ENCODE data around the gene CAMK2B. TPM values are rescaled to one million over a fixed set of nuclear protein-coding genes. Genes with fewer than 3 reads are reported as not detected.
A peak's percentile ranks its signal among the peaks of the same experiment; 100 is the strongest.

CAMK2B gene
- total RNA-seq, 1 experiment from 2014 or later = 0.34 TPM

DNA sequence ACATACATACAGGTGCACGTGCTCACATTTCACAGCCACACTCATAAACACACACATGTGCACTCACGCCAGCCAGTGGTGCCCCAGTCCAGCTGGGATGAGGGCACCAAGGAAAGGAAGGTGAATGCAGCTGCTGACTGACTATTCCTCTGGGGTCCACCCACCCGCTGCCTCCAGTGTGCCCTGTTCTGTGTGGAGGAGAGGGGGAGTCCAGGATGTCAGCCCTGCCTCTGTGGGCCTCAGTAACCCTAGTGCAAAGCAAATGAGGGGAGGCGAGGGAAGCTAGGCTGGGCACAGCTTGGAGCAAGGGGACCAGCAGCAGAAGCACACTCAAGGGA, 67.0 kb downstream of the CAMK2B start:
- intact Hi-C loops (cut with micrococcal nuclease) = no loop called here
- ChIA-PET POLR2A (no interaction called here), CTCF (no interaction called here), RAD21 (ENCODE audit: low non-redundant PET in 1 of 2, low total read pairs in 2 of 2, uncharacterized antibody in 2 of 2, unreplicated experiment in 2 of 2) (no interaction called here)
- Histone ChIP-seq H3K27me3 (ENCODE audit: insufficient read depth, low read length) (no peaks in the 10 kb centered on the region), H3K27ac (ENCODE audit: low read depth, low read length) (no peak overlapping the region), H4K20me1 (ENCODE audit: insufficient read depth) (no peaks in the 10 kb centered on the region), H3K79me2 (ENCODE audit: insufficient read depth, low read length) (no peaks in the 10 kb centered on the region), H3K9ac (ENCODE audit: low read length) (no peak overlapping the region), H3K9me2 (ENCODE audit: insufficient read depth) (no peaks in the 10 kb centered on the region), H3K4me1 (ENCODE audit: control insufficient read depth in 1 of 2, insufficient read depth in 2 of 2, low read length in 2 of 2) (peaks cover 4 to 13% of the 10 kb centered on the region in 2 experiments; a peak in 3 of 4 replicates), H3K36me3 (ENCODE audit: control insufficient read depth in 1 of 2, insufficient read depth in 2 of 2, low read length in 2 of 2) (no peaks in the 10 kb centered on the region), H3K4me2 (ENCODE audit: low read length) (peak overlapping the region; percentile 39), H2AFZ (ENCODE audit: low read depth, low read length, poor library complexity, severe bottlenecking) (no peak overlapping the region), H3K4me3 (replicated peaks in 1 of 2; ENCODE audit: low read depth in 1 of 2, low read length in 2 of 2) (no peak overlapping the region), H3K9me3 (ENCODE audit: control insufficient read depth in 1 of 2, insufficient read depth in 1 of 2, low read depth in 1 of 2, low read length in 2 of 2) (no peaks in the 10 kb centered on the region)
- BruUV-seq (replicated peaks) = no TSS peak
- TF ChIP-seq ZFX (IDR thresholded peaks at IDR 0.05) = no peak
- no peak for TF ChIP-seq EGR1 (IDR thresholded peaks at IDR 0.05; ENCODE audit: low read depth)
- TF ChIP-seq CEBPB (IDR thresholded peaks at IDR 0.05; ENCODE audit: low read depth) = no peak
- TF ChIP-seq JUND (IDR thresholded peaks at IDR 0.05) = no peak
- no peak for TF ChIP-seq TCF7L2 (IDR thresholded peaks at IDR 0.05; ENCODE audit: borderline replicate concordance, extremely low read depth, insufficient read depth, insufficient read length)
- TF ChIP-seq, protein P1, sequence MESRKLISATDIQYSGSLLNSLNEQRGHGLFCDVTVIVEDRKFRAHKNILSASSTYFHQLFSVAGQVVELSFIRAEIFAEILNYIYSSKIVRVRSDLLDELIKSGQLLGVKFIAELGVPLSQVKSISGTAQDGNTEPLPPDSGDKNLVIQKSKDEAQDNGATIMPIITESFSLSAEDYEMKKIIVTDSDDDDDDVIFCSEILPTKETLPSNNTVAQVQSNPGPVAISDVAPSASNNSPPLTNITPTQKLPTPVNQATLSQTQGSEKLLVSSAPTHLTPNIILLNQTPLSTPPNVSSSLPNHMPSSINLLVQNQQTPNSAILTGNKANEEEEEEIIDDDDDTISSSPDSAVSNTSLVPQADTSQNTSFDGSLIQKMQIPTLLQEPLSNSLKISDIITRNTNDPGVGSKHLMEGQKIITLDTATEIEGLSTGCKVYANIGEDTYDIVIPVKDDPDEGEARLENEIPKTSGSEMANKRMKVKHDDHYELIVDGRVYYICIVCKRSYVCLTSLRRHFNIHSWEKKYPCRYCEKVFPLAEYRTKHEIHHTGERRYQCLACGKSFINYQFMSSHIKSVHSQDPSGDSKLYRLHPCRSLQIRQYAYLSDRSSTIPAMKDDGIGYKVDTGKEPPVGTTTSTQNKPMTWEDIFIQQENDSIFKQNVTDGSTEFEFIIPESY (IDR thresholded peaks at IDR 0.05; ENCODE audit: extremely low read depth, insufficient replicate concordance, low read length) = no peak
- no peak for TF ChIP-seq RAD21 (IDR thresholded peaks at IDR 0.05; ENCODE audit: low read depth)
- no peak for TF ChIP-seq EZH2phosphoT487 (IDR thresholded peaks at IDR 0.05; ENCODE audit: borderline replicate concordance)
- TF ChIP-seq, protein P2, sequence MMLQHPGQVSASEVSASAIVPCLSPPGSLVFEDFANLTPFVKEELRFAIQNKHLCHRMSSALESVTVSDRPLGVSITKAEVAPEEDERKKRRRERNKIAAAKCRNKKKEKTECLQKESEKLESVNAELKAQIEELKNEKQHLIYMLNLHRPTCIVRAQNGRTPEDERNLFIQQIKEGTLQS (IDR thresholded peaks at IDR 0.05) = no peak
- no peak for TF ChIP-seq POLR2AphosphoS5 (IDR thresholded peaks at IDR 0.05; ENCODE audit: low read depth, low read length)
- no peak for TF ChIP-seq YY1 (IDR thresholded peaks at IDR 0.05; ENCODE audit: extremely low read depth, insufficient replicate concordance, low read depth, low read length)
- no peak for TF ChIP-seq EZH2 (IDR thresholded peaks at IDR 0.05)
- no peak for TF ChIP-seq FOSL1 (IDR thresholded peaks at IDR 0.05; ENCODE audit: low read depth)
- no peak for TF ChIP-seq REST (IDR thresholded peaks at IDR 0.05; ENCODE audit: low read depth)
- no peak for TF ChIP-seq MAX (IDR thresholded peaks at IDR 0.05)
- no peak for TF ChIP-seq ZNF274 (IDR thresholded peaks at IDR 0.05; ENCODE audit: low read depth, low read length)
- TF ChIP-seq, protein P3, sequence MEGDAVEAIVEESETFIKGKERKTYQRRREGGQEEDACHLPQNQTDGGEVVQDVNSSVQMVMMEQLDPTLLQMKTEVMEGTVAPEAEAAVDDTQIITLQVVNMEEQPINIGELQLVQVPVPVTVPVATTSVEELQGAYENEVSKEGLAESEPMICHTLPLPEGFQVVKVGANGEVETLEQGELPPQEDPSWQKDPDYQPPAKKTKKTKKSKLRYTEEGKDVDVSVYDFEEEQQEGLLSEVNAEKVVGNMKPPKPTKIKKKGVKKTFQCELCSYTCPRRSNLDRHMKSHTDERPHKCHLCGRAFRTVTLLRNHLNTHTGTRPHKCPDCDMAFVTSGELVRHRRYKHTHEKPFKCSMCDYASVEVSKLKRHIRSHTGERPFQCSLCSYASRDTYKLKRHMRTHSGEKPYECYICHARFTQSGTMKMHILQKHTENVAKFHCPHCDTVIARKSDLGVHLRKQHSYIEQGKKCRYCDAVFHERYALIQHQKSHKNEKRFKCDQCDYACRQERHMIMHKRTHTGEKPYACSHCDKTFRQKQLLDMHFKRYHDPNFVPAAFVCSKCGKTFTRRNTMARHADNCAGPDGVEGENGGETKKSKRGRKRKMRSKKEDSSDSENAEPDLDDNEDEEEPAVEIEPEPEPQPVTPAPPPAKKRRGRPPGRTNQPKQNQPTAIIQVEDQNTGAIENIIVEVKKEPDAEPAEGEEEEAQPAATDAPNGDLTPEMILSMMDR (IDR thresholded peaks at IDR 0.05 in 2 of 3, conservative IDR thresholded peaks at IDR 0.05 in 1 of 3; ENCODE audit: borderline replicate concordance in 1 of 3, insufficient read depth in 1 of 3, low read depth in 2 of 3, low read length in 2 of 3) = no peak
- DNase-seq (ENCODE audit: low read depth, low spot score) = no peak
- no peak for ATAC-seq
